Bronchial epithelial cell (primary cell): ENCODE data around the gene BTBD16. TPM values are rescaled to one million over a fixed set of nuclear protein-coding genes. Genes with fewer than 3 reads are reported as not detected.

Experiments
- DNase-seq: peaks from one replicate; pipeline ENCODE4 v3.0.0-alpha.2; 2010; ENCODE audit warnings: low read depth
- FAIRE-seq: peaks from 2 replicates; lab custom pipeline; 2011; peaks lifted over from hg19 to GRCh38; lab: Jason Lieb, UNC
- H3K27me3 ChIP-seq: 2 replicates; pipeline ENCODE4 v1.5.1; 2011; ENCODE audit warnings: low read length; ENCODE audit not compliant: control insufficient read depth, insufficient read depth
- H3K36me3 ChIP-seq: 2 replicates; pipeline ENCODE4 v1.5.1; 2011; ENCODE audit warnings: low read length; ENCODE audit not compliant: control insufficient read depth, insufficient read depth
- H3K4me3 ChIP-seq: 2 replicates; pipeline ENCODE4 v1.5.1; 2011; ENCODE audit warnings: mild to moderate bottlenecking, low read depth, low read length, control low read depth
- total RNA-seq: library from RNA; depleted of rRNA; stranded (reverse); fragments of >200 nt; gene quantifications from 2 replicates; pipeline ENCODE4 v1.2.1, GENCODE V29; 2014
- TF ChIP-seq, protein P1 (sequence below): IDR thresholded peaks from 2 replicates; pipeline ENCODE4 v1.5.1; 2011; ENCODE audit warnings: mild to moderate bottlenecking, moderate library complexity, low read length, control low read depth, inconsistent platforms; ENCODE audit not compliant: insufficient read depth, severe bottlenecking

BTBD16 gene
- total RNA-seq, 1 donor from 2014 or later = 0.26 TPM

DNA sequence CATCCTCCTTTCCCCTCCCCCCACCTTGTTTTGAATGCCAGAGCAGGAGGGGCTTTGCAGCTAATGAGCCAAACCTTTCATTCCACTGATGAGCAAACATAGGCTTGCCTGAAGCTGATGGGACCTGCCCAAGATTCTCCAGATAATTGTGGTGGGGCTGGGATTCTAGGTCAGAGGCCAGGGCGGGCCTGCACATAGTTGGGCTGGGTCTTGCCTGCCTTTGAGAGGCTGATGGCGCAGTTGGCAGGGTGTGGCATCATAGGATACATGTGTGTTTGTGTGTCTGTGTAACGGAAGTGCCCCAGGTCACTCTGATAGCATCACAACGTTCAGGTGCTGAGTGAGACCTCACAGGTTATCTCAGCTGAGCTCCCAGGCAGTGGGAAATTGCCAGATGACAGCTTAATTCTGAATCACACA, 22.9 kb downstream of the BTBD16 start:
- H3K36me3 ChIP-seq = no peaks in the 10 kb centered on the region
- FAIRE-seq = peak; percentile 98
- no peaks in the 10 kb centered on the region for H3K27me3 ChIP-seq
- peak; percentile 99 for DNase-seq
- TF ChIP-seq, protein P1, sequence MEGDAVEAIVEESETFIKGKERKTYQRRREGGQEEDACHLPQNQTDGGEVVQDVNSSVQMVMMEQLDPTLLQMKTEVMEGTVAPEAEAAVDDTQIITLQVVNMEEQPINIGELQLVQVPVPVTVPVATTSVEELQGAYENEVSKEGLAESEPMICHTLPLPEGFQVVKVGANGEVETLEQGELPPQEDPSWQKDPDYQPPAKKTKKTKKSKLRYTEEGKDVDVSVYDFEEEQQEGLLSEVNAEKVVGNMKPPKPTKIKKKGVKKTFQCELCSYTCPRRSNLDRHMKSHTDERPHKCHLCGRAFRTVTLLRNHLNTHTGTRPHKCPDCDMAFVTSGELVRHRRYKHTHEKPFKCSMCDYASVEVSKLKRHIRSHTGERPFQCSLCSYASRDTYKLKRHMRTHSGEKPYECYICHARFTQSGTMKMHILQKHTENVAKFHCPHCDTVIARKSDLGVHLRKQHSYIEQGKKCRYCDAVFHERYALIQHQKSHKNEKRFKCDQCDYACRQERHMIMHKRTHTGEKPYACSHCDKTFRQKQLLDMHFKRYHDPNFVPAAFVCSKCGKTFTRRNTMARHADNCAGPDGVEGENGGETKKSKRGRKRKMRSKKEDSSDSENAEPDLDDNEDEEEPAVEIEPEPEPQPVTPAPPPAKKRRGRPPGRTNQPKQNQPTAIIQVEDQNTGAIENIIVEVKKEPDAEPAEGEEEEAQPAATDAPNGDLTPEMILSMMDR = no peak
- no peak overlapping the region for H3K4me3 ChIP-seq

DNA sequence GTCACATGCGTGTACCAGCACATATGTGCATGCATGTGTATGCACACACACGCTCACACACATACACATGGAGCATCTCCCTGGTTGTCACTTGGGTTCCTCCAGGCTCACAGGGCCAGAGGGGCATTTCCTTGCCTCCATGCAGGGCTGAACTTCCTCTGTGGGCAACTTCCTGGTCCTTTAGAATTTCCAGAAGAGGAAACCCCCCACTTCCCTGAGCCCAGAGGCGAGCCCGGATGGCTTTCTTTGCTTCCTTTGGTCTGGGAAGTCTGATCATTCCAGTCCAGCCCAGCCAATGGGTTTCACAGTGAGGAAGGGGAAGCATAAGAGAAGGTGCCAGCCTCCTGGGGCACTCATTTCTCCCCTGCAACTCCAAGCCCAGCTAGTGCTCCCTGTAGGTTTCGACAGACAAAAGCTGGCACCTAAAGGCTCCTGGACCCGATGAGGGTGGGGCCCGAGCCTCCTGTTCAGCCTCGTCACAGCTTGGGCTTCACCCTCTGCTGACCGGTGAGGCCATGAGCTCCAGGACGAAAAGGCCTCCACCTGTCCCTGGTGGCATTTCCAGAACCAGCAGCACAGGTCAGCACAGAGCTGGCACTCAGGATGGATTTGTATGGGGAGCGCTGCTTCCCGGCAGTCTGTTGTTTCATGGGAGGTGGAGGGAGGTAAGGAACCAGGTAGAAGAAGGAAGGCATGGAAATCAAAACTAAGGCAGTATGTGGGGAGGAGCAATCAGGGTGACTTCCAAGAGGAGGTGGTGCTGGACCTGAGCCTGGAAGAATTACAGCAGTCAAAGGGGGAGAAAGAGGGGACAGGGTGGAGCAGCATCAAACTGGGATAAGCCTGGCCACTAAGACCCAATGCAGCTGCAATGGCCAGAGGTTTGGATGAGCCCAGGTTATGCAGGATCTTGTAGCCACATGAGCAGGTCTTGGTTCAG, 23.7 kb downstream of the BTBD16 start:
- H3K36me3 ChIP-seq = no peaks in the 10 kb centered on the region
- DNase-seq (no peak), FAIRE-seq (no peak)
- no peaks in the 10 kb centered on the region for H3K27me3 ChIP-seq
- H3K4me3 ChIP-seq = no peak overlapping the region
- TF ChIP-seq, protein P1 = no peak

DNA sequence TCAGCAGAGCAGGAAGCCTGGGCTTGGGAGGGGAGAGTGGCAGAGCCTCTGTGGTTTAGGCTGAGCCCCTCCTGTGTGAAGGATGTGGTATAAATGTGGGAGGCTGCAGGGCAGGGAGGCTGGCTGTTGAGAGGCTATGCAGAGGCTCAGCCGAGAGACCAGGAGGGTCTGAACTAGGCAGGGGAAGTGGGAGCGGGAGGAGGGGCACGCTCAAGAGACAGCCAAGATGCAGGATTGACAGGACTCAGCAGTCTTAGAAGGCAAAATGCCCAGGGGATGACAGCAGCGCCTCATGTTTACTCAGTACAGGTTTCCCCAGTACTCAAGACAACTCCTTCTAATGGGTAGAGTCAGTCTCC, 24.3 kb downstream of the BTBD16 start:
- DNase-seq (peak; percentile 62), FAIRE-seq (no peak)
- Histone ChIP-seq H3K4me3 (no peak overlapping the region), H3K27me3 (no peaks in the 10 kb centered on the region), H3K36me3 (no peaks in the 10 kb centered on the region)
- TF ChIP-seq, protein P1 = no peak

DNA sequence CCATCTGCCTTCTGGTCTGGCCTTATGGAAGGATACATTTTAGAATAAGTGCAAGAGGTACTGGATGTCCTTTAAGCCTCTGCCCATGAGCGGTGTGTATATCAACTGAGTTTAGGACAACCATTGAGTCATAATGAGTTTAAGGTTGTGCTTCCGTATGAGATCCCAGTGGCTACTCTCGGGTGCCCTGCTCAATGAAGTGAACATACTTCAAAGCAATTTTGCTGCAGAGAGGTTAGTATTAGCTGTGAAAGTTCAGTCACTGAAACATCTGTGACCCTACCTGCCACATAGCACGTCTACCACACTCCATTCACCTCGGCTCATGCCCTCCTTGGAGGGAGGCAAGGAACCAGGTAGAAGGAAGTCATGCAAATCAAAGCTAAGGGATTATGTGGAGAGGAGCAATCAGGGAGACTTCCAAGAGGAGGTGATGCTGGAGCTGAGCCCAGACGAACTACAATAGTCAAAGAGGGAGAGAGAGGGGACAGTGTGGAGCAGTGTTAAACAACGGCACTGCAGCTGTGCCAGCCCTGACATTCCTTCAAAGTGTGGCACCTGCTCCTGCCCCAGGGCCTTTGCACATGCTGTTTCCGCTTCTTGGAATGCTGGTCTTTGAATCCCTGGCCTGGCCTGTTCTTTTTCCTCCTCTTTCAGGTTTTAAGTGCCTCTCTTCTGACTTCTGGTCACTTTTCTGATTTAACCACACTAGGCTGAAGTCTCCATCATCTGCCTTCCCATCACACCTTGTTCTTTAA, 25.4 kb downstream of the BTBD16 start:
- H3K27me3 ChIP-seq = no peaks in the 10 kb centered on the region
- H3K36me3 ChIP-seq = no peaks in the 10 kb centered on the region
- TF ChIP-seq, protein P1 = no peak
- H3K4me3 ChIP-seq = no peak overlapping the region
- no peak for FAIRE-seq
- no peak for DNase-seq

DNA sequence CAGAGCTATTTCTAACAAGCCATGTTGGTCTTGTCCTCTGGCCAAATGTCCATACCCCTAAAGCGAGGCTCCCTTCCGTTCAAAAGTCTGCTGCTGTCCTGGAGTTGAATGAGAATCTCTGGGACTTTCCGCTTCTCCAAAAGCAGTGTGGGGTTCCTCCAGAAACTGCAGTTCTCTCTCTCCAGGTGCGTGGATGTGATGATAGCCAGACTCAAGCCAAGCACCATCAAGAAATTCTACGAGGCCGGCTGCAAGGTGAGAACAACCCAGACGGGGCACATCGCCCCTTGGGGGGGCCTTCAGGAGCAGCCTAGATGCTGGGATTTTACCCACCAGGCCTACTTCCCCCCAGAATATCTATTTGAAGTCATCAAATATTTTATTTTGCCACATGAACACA, 26.5 kb downstream of the BTBD16 start:
- no peak overlapping the region for H3K4me3 ChIP-seq
- no peaks in the 10 kb centered on the region for H3K36me3 ChIP-seq
- TF ChIP-seq, protein P1 = no peak
- DNase-seq = no peak
- no peak for FAIRE-seq
- no peaks in the 10 kb centered on the region for H3K27me3 ChIP-seq
